Spleen (tissue), 7 donors: Measurements from ENCODE around the gene C16orf89.

ENCODE experiments used
- POLR2A ChIP-seq, 3 donors: fragments of 450-650 bp; IDR thresholded peaks; one replicate each; pipeline ENCODE4 v1.5.1; 2017; ENCODE audit warnings: antibody characterized with exemption in 3 of 3, mild to moderate bottlenecking in 1 of 3
- TF ChIP-seq, protein P1 (sequence below), 11 experiments: fragments of 200-600 bp in 7 of 11; fragments of 450-650 bp in 4 of 11; sonication (generic) in 4 of 11; IDR thresholded peaks in 8 of 11; conservative IDR thresholded peaks in 3 of 11; 1 replicate in 7 of 11; 2 replicates in 4 of 11; pipeline versions ENCODE4 v1.4.0 to v1.8.0; 2016 to 2021; ENCODE audit warnings: antibody characterized with exemption in 11 of 11, inconsistent platforms in 4 of 11, mild to moderate bottlenecking in 1 of 11
- donor health status: DM: no; HTN: no; CAD: no; lungs with moderate emphysema.
- donor health status: DM: no; HTN: no; CAD: no.
- donor health status: DM: no; HTN: no; CAD: no.

DNA sequence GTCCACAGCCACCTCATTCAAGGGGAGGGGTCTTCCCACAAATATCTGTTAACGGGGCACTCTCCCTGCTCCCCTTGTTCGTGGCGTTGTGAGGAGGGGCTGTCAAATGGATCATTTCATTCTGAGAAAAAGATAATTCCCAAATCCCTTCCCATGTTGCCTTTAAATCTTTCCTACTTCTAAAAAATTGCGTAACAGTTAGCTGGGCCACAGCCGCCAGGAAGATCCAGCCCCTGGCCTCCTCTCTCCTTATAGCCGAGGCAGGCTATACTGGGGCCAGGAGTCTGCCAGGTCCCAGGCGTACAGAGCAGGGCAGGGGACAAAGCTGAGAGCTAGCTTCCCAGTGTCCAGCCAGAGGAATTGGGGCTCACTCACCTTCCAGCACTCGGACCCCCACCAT, 430 bp downstream of the C16orf89 start:
- TF ChIP-seq, protein P1, sequence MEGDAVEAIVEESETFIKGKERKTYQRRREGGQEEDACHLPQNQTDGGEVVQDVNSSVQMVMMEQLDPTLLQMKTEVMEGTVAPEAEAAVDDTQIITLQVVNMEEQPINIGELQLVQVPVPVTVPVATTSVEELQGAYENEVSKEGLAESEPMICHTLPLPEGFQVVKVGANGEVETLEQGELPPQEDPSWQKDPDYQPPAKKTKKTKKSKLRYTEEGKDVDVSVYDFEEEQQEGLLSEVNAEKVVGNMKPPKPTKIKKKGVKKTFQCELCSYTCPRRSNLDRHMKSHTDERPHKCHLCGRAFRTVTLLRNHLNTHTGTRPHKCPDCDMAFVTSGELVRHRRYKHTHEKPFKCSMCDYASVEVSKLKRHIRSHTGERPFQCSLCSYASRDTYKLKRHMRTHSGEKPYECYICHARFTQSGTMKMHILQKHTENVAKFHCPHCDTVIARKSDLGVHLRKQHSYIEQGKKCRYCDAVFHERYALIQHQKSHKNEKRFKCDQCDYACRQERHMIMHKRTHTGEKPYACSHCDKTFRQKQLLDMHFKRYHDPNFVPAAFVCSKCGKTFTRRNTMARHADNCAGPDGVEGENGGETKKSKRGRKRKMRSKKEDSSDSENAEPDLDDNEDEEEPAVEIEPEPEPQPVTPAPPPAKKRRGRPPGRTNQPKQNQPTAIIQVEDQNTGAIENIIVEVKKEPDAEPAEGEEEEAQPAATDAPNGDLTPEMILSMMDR (IDR thresholded peaks at IDR 0.05 in 8 of 11, conservative IDR thresholded peaks at IDR 0.05 in 3 of 11) = no peak
- TF ChIP-seq POLR2A (IDR thresholded peaks at IDR 0.05) = no peak
